GM21526 (cell line): ENCODE results near the gene NOA1.
"Not testable (repeated sequence)": the region's sequence is repeated elsewhere in the genome, so short reads cannot be mapped to it uniquely, and the experiment has no call there.

ENCODE experiments used
- ATAC-seq: cut with Tn5 transposase; IDR thresholded peaks from one replicate; pipeline ENCODE4 v1.9.1; 2021; ENCODE audit warnings: moderate library complexity; ENCODE audit not compliant: unreplicated experiment, low FRiP score

The NOA1 gene

GRCh38 chr4:56959100-56959499, 18.3 kb downstream of the NOA1 start:
- ATAC-seq = no peak

GRCh38 chr4:56958111-56958517, 19.3 kb downstream of the NOA1 start:
- no peak for ATAC-seq

- no peak for ATAC-seq
Measured at GRCh38 chr4:56953680-56954520, 23.5 kb downstream of the NOA1 start.

GRCh38 chr4:56941403-56941802, 36.0 kb downstream of the NOA1 start:
- ATAC-seq = no peak

- ATAC-seq = no peak
Measured at GRCh38 chr4:56940971-56941370, 36.4 kb downstream of the NOA1 start.

- no peak for ATAC-seq
Measured at GRCh38 chr4:56940403-56940802, 37.0 kb downstream of the NOA1 start.

GRCh38 chr4:56939826-56940225, 37.6 kb downstream of the NOA1 start:
- ATAC-seq = not testable (repeated sequence)

GRCh38 chr4:56937262-56937661, 40.1 kb downstream of the NOA1 start:
- no peak for ATAC-seq

- no peak for ATAC-seq
Measured at GRCh38 chr4:56931924-56932323, 45.5 kb downstream of the NOA1 start.

GRCh38 chr4:56930638-56931037, 46.8 kb downstream of the NOA1 start:
- ATAC-seq = no peak

- ATAC-seq = no peak
Measured at GRCh38 chr4:56927196-56927595, 50.2 kb downstream of the NOA1 start.

GRCh38 chr4:56914977-56915376, 62.4 kb downstream of the NOA1 start:
- ATAC-seq = not testable (repeated sequence)

GRCh38 chr4:56914336-56914735, 63.1 kb downstream of the NOA1 start:
- ATAC-seq = no peak
